ENCODE measurements around the gene DDX1. TPM values are rescaled to one million over a fixed set of nuclear protein-coding genes. Genes with fewer than 3 reads are reported as not detected.
"Not testable (repeated sequence)": the region's sequence is repeated elsewhere in the genome, so short reads cannot be mapped to it uniquely, and the experiment has no call there.

DDX1 gene
- total RNA-seq, 1 experiment from 2014 or later: 120 TPM

- peak; percentile 13 for DNase-seq (ENCODE audit: low spot score)
Observed at GRCh38 chr2:15675456-15676195, 84.0 kb downstream of the DDX1 start.

GRCh38 chr2:15677141-15677843, 85.6 kb downstream of the DDX1 start:
- no peak for DNase-seq (ENCODE audit: low spot score)

GRCh38 chr2:15678346-15678745, 86.7 kb downstream of the DDX1 start:
- DNase-seq (ENCODE audit: low spot score): no peak

GRCh38 chr2:15678909-15679308, 87.2 kb downstream of the DDX1 start:
- DNase-seq (ENCODE audit: low spot score): no peak

- DNase-seq (ENCODE audit: low spot score): no peak
Observed at GRCh38 chr2:15679386-15679924, 87.8 kb downstream of the DDX1 start.

GRCh38 chr2:15680132-15680531, 88.5 kb downstream of the DDX1 start:
- DNase-seq (ENCODE audit: low spot score): not testable (repeated sequence)

Other genes starting within 250 kb of the DDX1 start
- 39.0 and 40.2 TPM in 2 replicates for gene NBAS, start 30.5 kb upstream of the DDX1 start, total RNA-seq (2014; rRNA removed; shearing (Covaris generic))